Right lobe of liver (tissue), 4 donors: Measurements from ENCODE around the gene CAPNS1.

ENCODE experiments used
- CTCF ChIP-seq, 4 donors: fragments of 200-600 bp in 3 of 4; fragments of 450-650 bp in 1 of 4; IDR thresholded peaks; one replicate each; pipeline versions ENCODE4 v1.5.1 to v1.8.0; 2016 to 2022; ENCODE audit warnings: antibody characterized with exemption in 4 of 4, mild to moderate bottlenecking in 2 of 4
- POLR2A ChIP-seq: fragments of 450-650 bp; IDR thresholded peaks from one replicate; pipeline ENCODE4 v1.6.1; 2017; ENCODE audit warnings: antibody characterized with exemption, mild to moderate bottlenecking
- donor health status: DM: no; HTN: no; CAD: no.
- donor health status: DM: no; HTN: no; CAD: no.
- donor health status: DM: no; HTN: yes; CAD: no.

- no peak for TF ChIP-seq CTCF (IDR thresholded peaks at IDR 0.05)
- TF ChIP-seq POLR2A = no peak
Measured at GRCh38 chr19:36144624-36145023, 4.8 kb downstream of the CAPNS1 start.
